Fibroblast of lung (primary cell): ENCODE data around the gene PDE1A. TPM values are rescaled to one million over a fixed set of nuclear protein-coding genes. Genes with fewer than 3 reads are reported as not detected.
A peak's percentile ranks its signal among the peaks of the same experiment; 100 is the strongest.
"Not testable (repeated sequence)": the region's sequence is repeated elsewhere in the genome, so short reads cannot be mapped to it uniquely, and the experiment has no call there.

Experiments
- DNase-seq, 2 donors: peaks; one replicate each; pipeline versions ENCODE4 v3.0.0 to v3.0.0-alpha.2; 2010; ENCODE audit warnings: low read depth in 2 of 2
- H2AFZ ChIP-seq: 2 replicates; pipeline ENCODE4 v1.5.1; 2012; ENCODE audit warnings: low read length, control low read depth, inconsistent platforms
- H3K27ac ChIP-seq: 2 replicates; pipeline ENCODE4 v1.5.1; 2011; ENCODE audit warnings: low read length, control low read depth; ENCODE audit not compliant: insufficient read depth
- H3K27me3 ChIP-seq: 2 replicates; pipeline ENCODE4 v1.5.1; 2011; ENCODE audit warnings: mild to moderate bottlenecking, low read length; ENCODE audit not compliant: control insufficient read depth, insufficient read depth
- H3K36me3 ChIP-seq: 2 replicates; pipeline ENCODE4 v1.5.1; 2011; ENCODE audit warnings: low read length; ENCODE audit not compliant: control insufficient read depth, insufficient read depth
- H3K4me1 ChIP-seq: 2 replicates; pipeline ENCODE4 v1.5.1; 2011; ENCODE audit warnings: low read length; ENCODE audit not compliant: control insufficient read depth, insufficient read depth; ENCODE audit errors: extremely low read depth
- H3K4me2 ChIP-seq: 2 replicates; pipeline ENCODE4 v1.5.1; 2011; ENCODE audit warnings: low read length, control low read depth; ENCODE audit not compliant: insufficient read depth; ENCODE audit errors: extremely low read depth
- H3K4me3 ChIP-seq, 4 experiments: fragments of 200-600 bp in 1 of 4; sonication (generic) in 1 of 4; replicated peaks in 1 of 4; 2 replicates each; pipeline ENCODE4 v1.5.1; 2011 to 2016; ENCODE audit warnings: low read length in 4 of 4, low read depth in 3 of 4, mild to moderate bottlenecking in 3 of 4, control low read depth in 2 of 4, inconsistent platforms in 1 of 4, mixed read lengths in 1 of 4; ENCODE audit not compliant: insufficient read depth in 1 of 4; ENCODE audit errors: control extremely low read depth in 1 of 4
- H3K79me2 ChIP-seq: 2 replicates; pipeline ENCODE4 v1.5.1; 2012; ENCODE audit warnings: mild to moderate bottlenecking, low read length, inconsistent platforms; ENCODE audit not compliant: control insufficient read depth, insufficient read depth
- H3K9ac ChIP-seq: 2 replicates; pipeline ENCODE4 v1.5.1; 2011; ENCODE audit warnings: mild to moderate bottlenecking, low read length, control low read depth; ENCODE audit not compliant: insufficient read depth
- H3K9me3 ChIP-seq: 2 replicates; pipeline ENCODE4 v1.5.1; 2012; ENCODE audit warnings: low read depth, low read length; ENCODE audit not compliant: control insufficient read depth, insufficient read depth
- H4K20me1 ChIP-seq: 2 replicates; pipeline ENCODE4 v1.5.1; 2011; ENCODE audit warnings: low read length; ENCODE audit not compliant: control insufficient read depth, insufficient read depth; ENCODE audit errors: extremely low read depth
- CTCF ChIP-seq, 2 donors: IDR thresholded peaks in 1 of 2; conservative IDR thresholded peaks in 1 of 2; 1 replicate in 1 of 2; 2 replicates in 1 of 2; pipeline ENCODE4 v1.5.1; 2011 to 2012; ENCODE audit warnings: low read length in 2 of 2, control low read depth in 1 of 2, inconsistent platforms in 1 of 2, low read depth in 1 of 2, mild to moderate bottlenecking in 1 of 2
- EZH2 ChIP-seq: IDR thresholded peaks from 2 replicates; pipeline ENCODE4 v1.5.1; 2012; ENCODE audit warnings: low read length, control low read depth, mild to moderate bottlenecking; ENCODE audit errors: missing control alignments
- polyA plus RNA-seq, 2 donors: library from polyadenylated mRNA; depleted of rRNA in 1 of 2; stranded (reverse) in 1 of 2; unstranded in 1 of 2; fragments of >200 nt; gene quantifications; 2 replicates each; pipeline ENCODE4 v1.2.1, GENCODE V29; 2011 to 2012; ENCODE audit warnings: missing spikeins in 1 of 2
- total RNA-seq: library from RNA; depleted of rRNA; stranded (reverse); fragments of >200 nt; gene quantifications from 2 replicates; pipeline ENCODE4 v1.2.1, GENCODE V29; 2014

Gene PDE1A
- total and polyA plus RNA-seq, 2 donors (not counting 1 experiment from before 2014, with no cell fraction given) = 4.0 to 7.1 TPM

GRCh38 chr2:182393270-182393760, 33.5 kb downstream of the PDE1A start:
- Histone ChIP-seq H3K4me1 (no peaks in the 10 kb centered on the region), H4K20me1 (no peaks in the 10 kb centered on the region), H3K27ac (no peak overlapping the region), H3K4me3 (no peak overlapping the region), H2AFZ (no peak overlapping the region), H3K9ac (no peak overlapping the region), H3K4me2 (no peak overlapping the region), H3K36me3 (no peaks in the 10 kb centered on the region), H3K27me3 (no peaks in the 10 kb centered on the region), H3K79me2 (no peaks in the 10 kb centered on the region), H3K9me3 (no peaks in the 10 kb centered on the region)
- TF ChIP-seq CTCF (conservative IDR thresholded peaks at IDR 0.05 in 1 of 2, IDR thresholded peaks at IDR 0.05 in 1 of 2; ENCODE audit: low read depth in 1 of 2, low read length in 2 of 2) = no peak
- no peak for TF ChIP-seq EZH2
- peak in 1 of 2 donors; percentile 50 for DNase-seq

DNA sequence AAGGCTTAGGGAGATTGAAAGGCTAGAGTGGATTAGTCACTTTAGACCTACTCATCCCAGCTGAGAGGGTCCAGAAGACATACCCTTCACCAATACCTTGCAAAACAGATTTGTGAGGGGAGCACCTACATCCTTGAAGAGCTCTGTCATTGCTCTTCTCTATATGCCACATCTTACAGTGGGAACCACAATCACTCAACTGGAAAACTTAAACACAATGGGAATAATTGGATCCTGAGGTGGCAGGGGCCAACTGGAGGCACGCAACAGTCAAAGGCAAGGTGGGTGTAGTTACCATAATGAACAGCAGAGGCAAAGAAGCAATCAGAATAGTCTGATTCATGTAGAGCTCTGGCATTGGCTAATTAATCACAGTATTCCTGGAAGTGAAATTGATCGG, 35.4 kb downstream of the PDE1A start:
- Histone ChIP-seq H2AFZ (no peak overlapping the region), H3K27me3 (no peaks in the 10 kb centered on the region), H3K79me2 (no peaks in the 10 kb centered on the region), H4K20me1 (no peaks in the 10 kb centered on the region), H3K36me3 (no peaks in the 10 kb centered on the region), H3K9me3 (no peaks in the 10 kb centered on the region), H3K4me2 (no peak overlapping the region), H3K27ac (no peak overlapping the region), H3K9ac (no peak overlapping the region), H3K4me3 (no peak overlapping the region), H3K4me1 (no peaks in the 10 kb centered on the region)
- TF ChIP-seq EZH2 = no peak
- no peak for DNase-seq

DNA sequence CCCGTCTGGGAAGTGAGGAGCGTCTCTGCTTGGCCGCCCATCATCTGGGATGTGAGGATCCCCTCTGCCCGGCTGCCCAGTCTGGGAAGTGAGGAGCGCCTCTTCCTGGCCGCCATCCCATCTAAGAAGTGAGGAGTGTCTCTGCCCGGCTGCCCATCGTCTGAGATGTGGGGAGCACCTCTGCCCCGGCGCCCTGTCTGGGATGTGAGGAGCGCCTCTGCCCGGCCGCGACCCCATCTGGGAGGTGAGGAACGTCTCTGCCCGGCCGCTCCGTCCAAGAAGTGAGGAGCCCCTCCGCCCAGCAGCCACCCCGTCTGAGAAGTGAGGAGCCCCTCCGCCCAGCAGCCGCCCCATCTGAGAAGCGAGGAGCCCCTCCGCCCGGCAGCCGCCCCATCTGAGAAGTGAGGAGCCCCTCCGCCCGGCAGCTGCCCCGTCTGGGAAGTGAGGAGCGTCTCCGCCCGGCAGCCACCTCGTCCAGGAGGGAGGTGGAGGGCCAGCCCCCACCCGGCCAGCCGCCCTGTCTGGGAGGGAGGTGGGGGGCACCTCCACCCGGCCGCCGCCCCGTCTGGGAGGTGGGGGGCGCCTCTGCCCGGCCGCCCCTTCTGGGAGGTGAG, 40.5 kb downstream of the PDE1A start:
- not testable (repeated sequence) for H3K4me2 ChIP-seq, H3K79me2 ChIP-seq, H4K20me1 ChIP-seq, H3K9me3 ChIP-seq, H3K27ac ChIP-seq, H3K36me3 ChIP-seq, H3K4me3 ChIP-seq, H3K4me1 ChIP-seq, H3K9ac ChIP-seq, DNase-seq, H2AFZ ChIP-seq, H3K27me3 ChIP-seq

- TF ChIP-seq EZH2 (no peak), CTCF (conservative IDR thresholded peaks at IDR 0.05 in 1 of 2, IDR thresholded peaks at IDR 0.05 in 1 of 2; ENCODE audit: low read depth in 1 of 2, low read length in 2 of 2) (no peak)
Observed at GRCh38 chr2:182384860-182385259, 42.0 kb downstream of the PDE1A start.

More at GRCh38 chr2:182384860-182385259, 42.0 kb downstream of the PDE1A start:
- no peaks in the 10 kb centered on the region for H3K27me3 ChIP-seq
- no peaks in the 10 kb centered on the region for H3K4me1 ChIP-seq
- no peak overlapping the region for H3K27ac ChIP-seq
- H3K9me3 ChIP-seq = no peaks in the 10 kb centered on the region
- H3K79me2 ChIP-seq = no peaks in the 10 kb centered on the region
- no peaks in the 10 kb centered on the region for H4K20me1 ChIP-seq
- H3K36me3 ChIP-seq = no peaks in the 10 kb centered on the region
- H3K4me2 ChIP-seq = no peak overlapping the region
- no peak for DNase-seq
- H3K9ac ChIP-seq = no peak overlapping the region
- H2AFZ ChIP-seq = no peak overlapping the region
- H3K4me3 ChIP-seq = no peak overlapping the region
